GM12875 (cell line): ENCODE results near the gene GLYATL2.
A peak's percentile ranks its signal among the peaks of the same experiment; 100 is the strongest.

Source experiments
- H3K4me3 ChIP-seq: one replicate; pipeline ENCODE4 v1.5.1; 2011; ENCODE audit warnings: low read depth, low read length, control low read depth
- TF ChIP-seq, protein P1 (sequence below): IDR thresholded peaks from 2 replicates; pipeline ENCODE4 v1.5.1; 2011; ENCODE audit warnings: low read depth, mild to moderate bottlenecking, control low read depth, inconsistent platforms, low read length, moderate library complexity, borderline replicate concordance; ENCODE audit not compliant: insufficient read depth

GLYATL2 gene

DNA sequence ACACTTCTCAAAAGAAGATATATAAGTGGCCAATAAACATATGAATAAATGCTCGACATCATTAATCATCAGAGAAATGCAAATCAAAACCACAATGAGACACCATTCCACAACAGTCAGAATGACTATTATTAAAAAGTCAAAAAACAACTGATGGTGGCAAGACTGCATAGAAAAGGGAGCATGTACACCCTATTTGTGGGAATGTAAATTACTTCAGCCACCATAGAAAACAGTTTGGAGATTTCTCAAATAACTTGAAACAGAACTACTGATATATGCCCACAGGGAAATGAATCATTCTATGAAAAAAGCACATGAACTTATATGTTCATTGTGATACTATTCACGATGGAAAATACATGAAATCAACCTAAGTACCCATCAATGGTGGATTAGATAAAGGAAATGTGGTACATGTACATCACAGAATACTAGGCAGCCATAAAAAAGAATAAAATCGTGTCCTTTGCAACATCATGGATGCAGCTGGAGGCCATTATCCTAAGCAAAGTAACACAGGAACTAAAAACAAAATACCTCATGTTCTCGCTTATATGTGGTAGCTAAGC is 42.4 kb downstream of the GLYATL2 start:
- TF ChIP-seq, protein P1, sequence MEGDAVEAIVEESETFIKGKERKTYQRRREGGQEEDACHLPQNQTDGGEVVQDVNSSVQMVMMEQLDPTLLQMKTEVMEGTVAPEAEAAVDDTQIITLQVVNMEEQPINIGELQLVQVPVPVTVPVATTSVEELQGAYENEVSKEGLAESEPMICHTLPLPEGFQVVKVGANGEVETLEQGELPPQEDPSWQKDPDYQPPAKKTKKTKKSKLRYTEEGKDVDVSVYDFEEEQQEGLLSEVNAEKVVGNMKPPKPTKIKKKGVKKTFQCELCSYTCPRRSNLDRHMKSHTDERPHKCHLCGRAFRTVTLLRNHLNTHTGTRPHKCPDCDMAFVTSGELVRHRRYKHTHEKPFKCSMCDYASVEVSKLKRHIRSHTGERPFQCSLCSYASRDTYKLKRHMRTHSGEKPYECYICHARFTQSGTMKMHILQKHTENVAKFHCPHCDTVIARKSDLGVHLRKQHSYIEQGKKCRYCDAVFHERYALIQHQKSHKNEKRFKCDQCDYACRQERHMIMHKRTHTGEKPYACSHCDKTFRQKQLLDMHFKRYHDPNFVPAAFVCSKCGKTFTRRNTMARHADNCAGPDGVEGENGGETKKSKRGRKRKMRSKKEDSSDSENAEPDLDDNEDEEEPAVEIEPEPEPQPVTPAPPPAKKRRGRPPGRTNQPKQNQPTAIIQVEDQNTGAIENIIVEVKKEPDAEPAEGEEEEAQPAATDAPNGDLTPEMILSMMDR: no peak
- no peak overlapping the region for H3K4me3 ChIP-seq

DNA sequence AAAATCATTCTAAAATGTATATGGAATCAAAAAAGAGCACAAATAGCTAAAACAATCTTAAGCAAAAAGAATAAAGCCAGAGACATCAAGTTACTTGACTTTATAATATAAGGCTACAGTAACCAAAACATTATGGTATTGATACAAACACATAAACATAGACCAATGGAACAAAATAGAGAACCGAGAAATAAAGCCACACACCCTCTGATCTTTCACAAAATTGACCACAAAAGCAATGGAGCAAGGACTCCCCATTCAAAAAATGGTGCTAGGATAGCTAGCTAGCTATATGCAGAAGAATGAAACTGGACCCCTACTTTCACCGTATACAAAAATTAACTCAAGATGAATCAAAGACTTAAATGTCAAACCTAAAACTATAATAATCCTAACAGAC is 43.2 kb downstream of the GLYATL2 start:
- no peak overlapping the region for H3K4me3 ChIP-seq
- TF ChIP-seq, protein P1: no peak

DNA sequence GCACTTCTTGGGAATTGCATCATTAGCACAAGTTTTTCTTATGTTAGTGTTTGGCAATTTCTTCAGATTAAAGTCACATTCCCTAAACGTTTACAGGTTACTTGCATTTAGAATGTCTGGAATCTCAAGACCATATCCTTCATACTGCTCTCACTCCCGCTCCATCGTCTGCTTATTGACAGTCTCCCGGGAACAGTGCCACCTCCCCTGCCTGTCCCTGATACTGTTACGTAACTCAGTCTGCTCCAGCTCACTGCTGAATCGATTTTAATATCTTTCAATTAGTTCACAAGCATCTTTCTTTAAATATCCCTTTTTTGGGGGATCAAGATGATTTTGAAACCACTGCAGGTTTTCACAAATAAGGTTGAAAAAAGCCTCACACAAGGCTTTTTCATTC is 48.2 kb downstream of the GLYATL2 start:
- H3K4me3 ChIP-seq: no peak overlapping the region

DNA sequence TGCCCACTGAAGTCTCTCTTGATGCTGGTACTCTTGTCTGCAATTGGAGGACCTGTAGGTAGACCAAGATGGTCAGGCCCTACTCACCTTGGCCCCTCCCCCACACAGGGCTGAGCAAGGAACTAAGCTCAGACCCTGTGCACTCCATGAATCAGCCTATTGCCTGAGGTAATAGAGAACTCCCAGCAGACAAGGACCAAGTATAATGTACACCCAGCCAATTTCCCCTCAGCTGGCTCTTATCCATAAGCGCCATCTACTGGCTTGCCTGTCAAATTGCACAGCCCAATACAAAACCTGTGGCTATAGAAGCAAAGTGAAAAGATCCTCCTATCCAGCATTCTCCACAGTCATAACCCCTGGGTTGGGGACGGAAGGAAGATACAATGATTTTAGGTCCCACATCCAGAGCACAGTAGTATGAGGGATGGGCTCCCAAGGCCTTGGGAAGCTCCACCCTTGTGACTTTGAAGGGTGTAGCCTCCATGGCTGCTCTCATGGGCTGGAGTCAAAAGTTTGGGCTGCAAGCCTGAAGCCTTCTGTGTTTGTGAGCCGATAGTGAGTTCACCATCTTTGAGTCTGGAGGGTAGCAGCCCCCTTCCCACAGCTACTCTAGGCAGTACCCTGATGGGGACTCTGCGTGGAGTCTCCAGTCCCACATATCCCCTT is 56.0 kb downstream of the GLYATL2 start:
- TF ChIP-seq, protein P1: peak; percentile 87
- H3K4me3 ChIP-seq: no peak overlapping the region

More for the DNA sequence above, 48.2 kb downstream of the GLYATL2 start:
- TF ChIP-seq, protein P1: no peak

DNA sequence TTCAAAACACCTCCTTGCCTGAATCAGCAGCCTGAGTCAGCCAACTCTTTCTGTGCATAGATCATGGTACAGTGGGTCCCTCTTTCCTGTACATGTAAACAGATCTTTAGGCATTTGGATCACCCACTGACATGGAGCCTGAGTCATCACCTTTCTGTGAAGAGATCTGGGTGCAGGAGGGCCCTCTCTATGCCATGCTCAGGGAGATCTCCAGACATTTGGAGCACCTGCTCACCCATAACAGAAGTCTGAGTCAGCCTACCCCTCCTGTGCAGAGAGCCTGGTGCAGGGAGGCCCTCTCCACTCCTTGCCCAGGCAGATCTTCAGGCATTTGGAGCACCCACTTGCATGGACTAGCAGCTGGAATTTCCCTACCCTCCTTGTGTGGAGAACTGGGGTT is 56.6 kb downstream of the GLYATL2 start:
- H3K4me3 ChIP-seq: no peak overlapping the region
- TF ChIP-seq, protein P1: no peak

DNA sequence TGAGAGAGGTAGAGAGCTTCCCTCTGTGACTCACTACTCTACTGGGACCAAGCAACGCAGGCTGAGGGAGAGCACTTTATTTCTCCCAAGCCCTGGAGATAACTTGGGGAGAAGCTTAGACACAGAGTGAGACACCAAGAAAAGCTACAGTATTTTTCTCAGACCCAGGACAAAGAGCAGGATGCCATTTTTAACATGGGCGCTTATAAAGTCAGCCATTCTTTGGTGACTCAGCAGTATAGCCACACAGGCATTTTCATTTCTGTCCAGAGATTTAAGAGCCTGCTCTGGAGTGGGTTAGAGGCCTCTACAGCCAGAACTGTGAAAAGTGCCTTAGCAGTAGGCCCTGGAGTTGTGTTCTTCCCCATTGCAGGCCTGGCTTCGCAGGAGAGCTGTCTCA is 57.8 kb downstream of the GLYATL2 start:
- TF ChIP-seq, protein P1: no peak
- no peak overlapping the region for H3K4me3 ChIP-seq

DNA sequence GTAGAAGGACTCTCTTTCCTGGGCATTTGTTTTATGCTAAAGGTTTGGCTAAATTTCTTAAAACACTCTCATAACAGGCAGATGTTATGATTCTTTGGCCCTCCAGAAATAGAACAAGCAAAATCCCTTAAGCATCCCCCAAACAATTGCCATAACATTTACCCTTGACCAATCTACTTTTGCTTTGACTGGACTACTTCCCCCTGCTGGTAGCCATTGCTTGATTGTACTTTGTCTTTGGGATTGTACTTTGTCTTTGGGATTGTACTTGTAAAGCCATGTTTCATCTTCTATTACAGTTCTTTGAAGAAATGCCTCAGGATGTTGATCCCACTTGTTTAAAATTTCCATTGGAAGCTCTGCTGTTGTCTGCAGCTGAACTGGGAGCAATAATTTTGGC is 59.5 kb downstream of the GLYATL2 start:
- H3K4me3 ChIP-seq: no peak overlapping the region
- TF ChIP-seq, protein P1: 0 out of 2 replicates have a peak, but pooled peaks have one; percentile 10
